WTC11 (cell line): Measurements from ENCODE around the gene ADGRG7. TPM values are rescaled to one million over a fixed set of nuclear protein-coding genes. Genes with fewer than 3 reads are reported as not detected.
"Not testable (repeated sequence)": the region's sequence is repeated elsewhere in the genome, so short reads cannot be mapped to it uniquely, and the experiment has no call there.

Source experiments
- ATAC-seq: fragments of 200-7000 bp; cut with Tn5 transposase; 2 replicates; pipeline ENCODE4 v1.10.0; 2021; ENCODE audit warnings: mild to moderate bottlenecking, moderate library complexity
- CTCF ChIA-PET: fragments of 300-600 bp; sonication (Branson Sonifier 250); formaldehyde crosslinking; loops from one replicate; lab custom pipeline; 2021; ENCODE audit warnings: antibody characterized with exemption; lab: Charles Lee
- POLR2A ChIA-PET: fragments of 350-600 bp; sonication (Branson Sonifier 250); formaldehyde crosslinking; loops from one replicate; lab custom pipeline; 2021; ENCODE audit warnings: antibody characterized with exemption; lab: Charles Lee
- DNase-seq: peaks from one replicate; pipeline ENCODE4 v3.0.0; 2021; ENCODE audit warnings: low spot score
- H3K27ac Mint-ChIP-seq: 2 replicates; pipeline ENCODE4 v1.8.0; 2021; ENCODE audit warnings: mixed read lengths
- H3K27me3 Mint-ChIP-seq: 2 replicates; pipeline ENCODE4 v1.8.0; 2021; ENCODE audit warnings: low read depth, mild to moderate bottlenecking, moderate library complexity, mixed read lengths
- H3K36me3 Mint-ChIP-seq: 2 replicates; pipeline ENCODE4 v1.8.0; 2021; ENCODE audit warnings: mixed read lengths
- H3K4me1 Mint-ChIP-seq: 2 replicates; pipeline ENCODE4 v1.8.0; 2022; ENCODE audit warnings: mixed read lengths
- H3K4me3 Mint-ChIP-seq: 2 replicates; pipeline ENCODE4 v1.8.0; 2021; ENCODE audit warnings: mild to moderate bottlenecking, moderate library complexity, mixed read lengths
- H3K9me3 Mint-ChIP-seq: 2 replicates; pipeline ENCODE4 v1.8.0; 2021; ENCODE audit warnings: mixed read lengths
- E2F1 ChIP-seq: sonication (generic); formaldehyde crosslinking; IDR thresholded peaks from 2 replicates; pipeline ENCODE4 v1.8.0; 2022; ENCODE audit warnings: mild to moderate bottlenecking, missing genetic modification reagents
- ELF4 ChIP-seq: sonication (generic); formaldehyde crosslinking; IDR thresholded peaks from 2 replicates; pipeline ENCODE4 v1.8.1; 2022; ENCODE audit warnings: low read depth, mild to moderate bottlenecking, moderate library complexity, missing genetic modification reagents
- EMX1 ChIP-seq: fragments of 250-450 bp; sonication (Bioruptor Pico); IDR thresholded peaks from 2 replicates; pipeline ENCODE4 v1.8.0; 2021; ENCODE audit warnings: mild to moderate bottlenecking
- GABPB1 ChIP-seq: sonication (generic); formaldehyde crosslinking; IDR thresholded peaks from 2 replicates; pipeline ENCODE4 v1.8.1; 2023; ENCODE audit warnings: mild to moderate bottlenecking, missing genetic modification reagents
- HMGA2 ChIP-seq: fragments of 250-450 bp; sonication (Bioruptor Pico); IDR thresholded peaks from 2 replicates; pipeline ENCODE4 v1.4.0; 2021; ENCODE audit warnings: mild to moderate bottlenecking, moderate library complexity
- MAX ChIP-seq: sonication (generic); formaldehyde crosslinking; IDR thresholded peaks from 2 replicates; pipeline ENCODE4 v1.8.0; 2022; ENCODE audit warnings: mild to moderate bottlenecking, missing genetic modification reagents
- MLX ChIP-seq: sonication (generic); formaldehyde crosslinking; IDR thresholded peaks from 2 replicates; pipeline ENCODE4 v1.8.1; 2023; ENCODE audit warnings: mild to moderate bottlenecking, missing genetic modification reagents, moderate library complexity
- NFYB ChIP-seq: sonication (generic); formaldehyde crosslinking; conservative IDR thresholded peaks from 2 replicates; pipeline ENCODE4 v1.8.0; 2022; ENCODE audit warnings: low read depth, missing genetic modification reagents
- NR3C1 ChIP-seq: sonication (generic); formaldehyde crosslinking; conservative IDR thresholded peaks from 2 replicates; pipeline ENCODE4 v1.8.1; 2023; ENCODE audit warnings: low read depth, mild to moderate bottlenecking, missing genetic modification reagents
- OVOL2 ChIP-seq: fragments of 250-450 bp; sonication (Bioruptor Pico); IDR thresholded peaks from 2 replicates; pipeline ENCODE4 v1.9.0; 2021; ENCODE audit warnings: mild to moderate bottlenecking, borderline replicate concordance
- RORB ChIP-seq: fragments of 250-450 bp; sonication (Bioruptor Pico); IDR thresholded peaks from 2 replicates; pipeline ENCODE4 v1.9.0; 2021; ENCODE audit warnings: mild to moderate bottlenecking
- STAT6 ChIP-seq: sonication (generic); formaldehyde crosslinking; conservative IDR thresholded peaks from 2 replicates; pipeline ENCODE4 v1.8.1; 2023; ENCODE audit warnings: mild to moderate bottlenecking, low read depth, missing genetic modification reagents, moderate library complexity
- TEAD1 ChIP-seq: sonication (generic); formaldehyde crosslinking; IDR thresholded peaks from 2 replicates; pipeline ENCODE4 v1.8.0; 2022; ENCODE audit warnings: mild to moderate bottlenecking, missing genetic modification reagents
- TP53 ChIP-seq: sonication (generic); formaldehyde crosslinking; IDR thresholded peaks from 2 replicates; pipeline ENCODE4 v1.8.1; 2023; ENCODE audit warnings: mild to moderate bottlenecking, missing genetic modification reagents
- USF1 ChIP-seq: sonication (generic); formaldehyde crosslinking; IDR thresholded peaks from 2 replicates; pipeline ENCODE4 v1.8.0; 2022; ENCODE audit warnings: mild to moderate bottlenecking, missing genetic modification reagents
- USF2 ChIP-seq: sonication (generic); formaldehyde crosslinking; IDR thresholded peaks from 2 replicates; pipeline ENCODE4 v1.8.1; 2023; ENCODE audit warnings: mild to moderate bottlenecking, missing genetic modification reagents, moderate library complexity
- ZNF121 ChIP-seq: sonication (generic); formaldehyde crosslinking; IDR thresholded peaks from 2 replicates; pipeline ENCODE4 v1.8.0; 2023; ENCODE audit warnings: missing genetic modification reagents
- ZNF396 ChIP-seq: fragments of 250-450 bp; sonication (Bioruptor Pico); IDR thresholded peaks from 2 replicates; pipeline ENCODE4 v1.8.0; 2021; ENCODE audit warnings: mild to moderate bottlenecking, moderate library complexity, borderline replicate concordance
- ZNF416 ChIP-seq: fragments of 250-450 bp; sonication (Bioruptor Pico); IDR thresholded peaks from 2 replicates; pipeline ENCODE4 v1.9.0; 2021; ENCODE audit warnings: mild to moderate bottlenecking, inconsistent platforms
- ZNF671 ChIP-seq: fragments of 250-450 bp; sonication (Bioruptor Pico); IDR thresholded peaks from 2 replicates; pipeline ENCODE4 v1.8.0; 2021; ENCODE audit warnings: mild to moderate bottlenecking
- ZSCAN18 ChIP-seq: fragments of 250-450 bp; sonication (Bioruptor Pico); IDR thresholded peaks from 2 replicates; pipeline ENCODE4 v2.1.2; 2022; ENCODE audit warnings: mild to moderate bottlenecking, moderate library complexity
- total RNA-seq: library from RNA; stranded (reverse); gene quantifications from 3 replicates; pipeline ENCODE4 v1.2.3, GENCODE V29; 2021

Gene ADGRG7
- total RNA-seq, 1 experiment from 2014 or later, result not detected

GRCh38 chr3:100578646-100579045 is 30.8 kb upstream of the ADGRG7 start:
- Mint-ChIP-seq H3K36me3 (no peaks in the 10 kb centered on the region), H3K4me3 (no peak overlapping the region), H3K27me3 (no peaks in the 10 kb centered on the region; the same call in 1 of the 2 replicates), H3K27ac (no peak overlapping the region), H3K9me3 (peaks cover 4% of the 10 kb centered on the region; the same call in 1 of the 2 replicates), H3K4me1 (peaks cover 14% of the 10 kb centered on the region)
- ATAC-seq (no peak), DNase-seq (no peak)
- CTCF ChIA-PET, result interaction anchor here (3.0 kb wide), 1 partner anchor 11 kb away, joined by 11 read pairs; no protein-coding TSS in a partner anchor
- TF ChIP-seq E2F1 (CRISPR knock-in tag), result no peak
- TF ChIP-seq EMX1 (CRISPR knock-in tag), result no peak
- no peak for TF ChIP-seq OVOL2
- POLR2A ChIA-PET, result no interaction called here

- H3K4me1 Mint-ChIP-seq, result peaks cover 14% of the 10 kb centered on the region
- DNase-seq, result no peak
- POLR2A ChIA-PET, result no interaction called here
- H3K36me3 Mint-ChIP-seq, result peaks cover 4% of the 10 kb centered on the region; the same call in 1 of the 2 replicates
- TF ChIP-seq ZNF416 (no peak), NFYB (CRISPR knock-in tag) (no peak), TEAD1 (CRISPR knock-in tag) (no peak), ZNF396 (CRISPR knock-in tag) (no peak), HMGA2 (CRISPR knock-in tag) (no peak)
- TF ChIP-seq, all 79 proteins: peak for 0
- H3K9me3 Mint-ChIP-seq, result peaks cover 14% of the 10 kb centered on the region
- ATAC-seq, result no peak
- no peak overlapping the region for H3K4me3 Mint-ChIP-seq
- no peak overlapping the region for H3K27ac Mint-ChIP-seq
- CTCF ChIA-PET, result interaction anchor here (1.1 to 1.7 kb wide), 2 partner anchors 10 to 118 kb away, joined by 4 to 7 read pairs; no protein-coding TSS in a partner anchor
- no peaks in the 10 kb centered on the region for H3K27me3 Mint-ChIP-seq
These were observed 29.3 kb upstream of the ADGRG7 start for GRCh38 chr3:100580147-100580546.

GRCh38 chr3:100581650-100582049 is 27.8 kb upstream of the ADGRG7 start:
- TF ChIP-seq RORB (CRISPR knock-in tag) (no peak), MLX (CRISPR knock-in tag) (no peak), NR3C1 (CRISPR knock-in tag) (no peak), ZNF671 (no peak), ZNF396 (CRISPR knock-in tag) (no peak), USF2 (no peak), ELF4 (CRISPR knock-in tag) (no peak), ZSCAN18 (no peak), ZNF121 (no peak), MAX (CRISPR knock-in tag) (no peak), USF1 (CRISPR knock-in tag) (no peak), TP53 (CRISPR knock-in tag) (no peak), STAT6 (CRISPR knock-in tag) (no peak), OVOL2 (no peak), GABPB1 (CRISPR knock-in tag) (no peak)
- DNase-seq, result no peak
- Mint-ChIP-seq H3K27ac (no peak overlapping the region), H3K4me1 (peaks cover 13% of the 10 kb centered on the region), H3K9me3 (peaks cover 28% of the 10 kb centered on the region), H3K27me3 (no peaks in the 10 kb centered on the region), H3K4me3 (no peak overlapping the region), H3K36me3 (peaks cover 16% of the 10 kb centered on the region)
- ChIA-PET POLR2A (no interaction called here), CTCF (no interaction called here)
- no peak for ATAC-seq

- ATAC-seq, H3K4me1 Mint-ChIP-seq, H3K4me3 Mint-ChIP-seq, DNase-seq, POLR2A ChIA-PET, H3K27ac Mint-ChIP-seq, H3K27me3 Mint-ChIP-seq: not testable (repeated sequence)
- Mint-ChIP-seq H3K9me3 (peaks cover 33% of the 10 kb centered on the region), H3K36me3 (peaks cover 16% of the 10 kb centered on the region)
- CTCF ChIA-PET, result interaction anchor here (0.9 to 1.2 kb wide), 2 partner anchors 9 to 119 kb away, joined by 4 read pairs; no protein-coding TSS in a partner anchor
These were observed 27.2 kb upstream of the ADGRG7 start for GRCh38 chr3:100582157-100582556.
